Mesenchymal stem cell (in vitro differentiated cells and primary cell): ENCODE results near the gene CRYBG1.

Experiments used
- DNase-seq: peaks from one replicate; pipeline ENCODE4 v3.0.0-alpha.2; 2013
- H2AFZ ChIP-seq: one replicate; pipeline ENCODE4 v1.6.1; 2013; ENCODE audit warnings: low read depth, mild to moderate bottlenecking, control low read depth, inconsistent platforms, low read length, moderate library complexity
- H2AK5ac ChIP-seq: 2 replicates; pipeline ENCODE4 v1.6.1; 2013; ENCODE audit warnings: low read length, moderate library complexity, mild to moderate bottlenecking, inconsistent platforms; ENCODE audit not compliant: severe bottlenecking
- H2BK120ac ChIP-seq: one replicate; pipeline ENCODE4 v1.6.1; 2013; ENCODE audit warnings: low read depth, mild to moderate bottlenecking, inconsistent platforms, low read length, moderate library complexity
- H2BK12ac ChIP-seq, 2 experiments: one replicate each; pipeline ENCODE4 v1.6.1; 2013; ENCODE audit warnings: inconsistent platforms in 2 of 2, low read length in 2 of 2, mild to moderate bottlenecking in 2 of 2, moderate library complexity in 2 of 2, control low read depth in 1 of 2
- H2BK15ac ChIP-seq: one replicate; pipeline ENCODE4 v1.6.1; 2013; ENCODE audit warnings: mild to moderate bottlenecking, low read depth, inconsistent platforms; ENCODE audit not compliant: poor library complexity, severe bottlenecking
- H2BK5ac ChIP-seq: 2 replicates; pipeline ENCODE4 v1.6.1; 2013; ENCODE audit warnings: low read depth, mild to moderate bottlenecking, low read length, control low read depth, inconsistent platforms; ENCODE audit not compliant: poor library complexity, severe bottlenecking
- H3K14ac ChIP-seq, 2 experiments: one replicate each; pipeline ENCODE4 v1.6.1; 2013; ENCODE audit warnings: inconsistent platforms in 2 of 2, low read length in 2 of 2, control low read depth in 1 of 2, mild to moderate bottlenecking in 1 of 2, moderate library complexity in 1 of 2
- H3K18ac ChIP-seq, 2 experiments: one replicate each; pipeline ENCODE4 v1.6.1; 2013; ENCODE audit warnings: inconsistent platforms in 2 of 2, low read length in 2 of 2, control low read depth in 1 of 2, low read depth in 1 of 2, mild to moderate bottlenecking in 1 of 2
- H3K23ac ChIP-seq, 2 experiments: one replicate each; pipeline ENCODE4 v1.6.1; 2013; ENCODE audit warnings: inconsistent platforms in 2 of 2, low read length in 2 of 2, mild to moderate bottlenecking in 2 of 2, moderate library complexity in 2 of 2, control low read depth in 1 of 2
- H3K27ac ChIP-seq: 2 replicates; pipeline ENCODE4 v1.5.1; 2013; ENCODE audit warnings: mild to moderate bottlenecking, moderate library complexity, low read length, control low read depth, inconsistent platforms; ENCODE audit not compliant: poor library complexity, severe bottlenecking
- H3K27me3 ChIP-seq, 2 experiments: 2 replicates each; pipeline versions ENCODE4 v1.6.1 to v1.7.0; 2013; ENCODE audit warnings: low read length in 2 of 2, mild to moderate bottlenecking in 2 of 2, moderate library complexity in 2 of 2, control low read depth in 1 of 2, inconsistent platforms in 1 of 2; ENCODE audit not compliant: control insufficient read depth in 1 of 2, insufficient read depth in 1 of 2
- H3K36me3 ChIP-seq, 2 experiments: 2 replicates each; pipeline versions ENCODE4 v1.6.1 to v1.7.0; 2013; ENCODE audit warnings: low read length in 2 of 2, control low read depth in 1 of 2, inconsistent platforms in 1 of 2, low read depth in 1 of 2, mild to moderate bottlenecking in 1 of 2; ENCODE audit not compliant: insufficient read depth in 2 of 2, control insufficient read depth in 1 of 2
- H3K4ac ChIP-seq, 2 experiments: one replicate each; pipeline ENCODE4 v1.6.1; 2013; ENCODE audit warnings: inconsistent platforms in 2 of 2, low read length in 2 of 2, mild to moderate bottlenecking in 2 of 2, moderate library complexity in 2 of 2, control low read depth in 1 of 2, low read depth in 1 of 2
- H3K4me1 ChIP-seq: 2 replicates; pipeline ENCODE4 v1.6.1; 2013; ENCODE audit warnings: low read depth, low read length, control low read depth; ENCODE audit not compliant: control insufficient read depth, insufficient read depth
- H3K4me2 ChIP-seq: 2 replicates; pipeline ENCODE4 v1.6.1; 2013; ENCODE audit warnings: low read length, mild to moderate bottlenecking, inconsistent platforms; ENCODE audit not compliant: poor library complexity, severe bottlenecking
- H3K4me3 ChIP-seq, 2 experiments: 2 replicates each; pipeline versions ENCODE4 v1.5.1 to v1.7.0; 2013; ENCODE audit warnings: low read length in 2 of 2, mild to moderate bottlenecking in 2 of 2, control low read depth in 1 of 2, low read depth in 1 of 2; ENCODE audit not compliant: insufficient read depth in 1 of 2
- H3K79me1 ChIP-seq: replicated peaks from 2 replicates; pipeline ENCODE4 v1.6.1; 2013; ENCODE audit warnings: mild to moderate bottlenecking, control low read depth, low read length, inconsistent platforms; ENCODE audit not compliant: poor library complexity, severe bottlenecking
- H3K9ac ChIP-seq: 2 replicates; pipeline ENCODE4 v1.7.0; 2013; ENCODE audit warnings: mild to moderate bottlenecking, low read length, moderate library complexity
- H3K9me3 ChIP-seq: 2 replicates; pipeline ENCODE4 v1.7.0; 2013; ENCODE audit warnings: mild to moderate bottlenecking, low read length; ENCODE audit not compliant: control insufficient read depth
- H4K8ac ChIP-seq: one replicate; pipeline ENCODE4 v1.6.1; 2013; ENCODE audit warnings: inconsistent platforms, mild to moderate bottlenecking, low read length, moderate library complexity
- H4K91ac ChIP-seq: one replicate; pipeline ENCODE4 v1.6.1; 2013; ENCODE audit warnings: mild to moderate bottlenecking, low read length, inconsistent platforms
- WGBS: methylation state at CpG from one replicate; pipeline ENCODE4 v1.1.7; 2013; ENCODE audit warnings: mixed read lengths; 5-methylcytosine and 5-hydroxymethylcytosine counted together

The CRYBG1 gene

GRCh38 chr6:106488494-106489370 lies 128.2 kb downstream of the CRYBG1 start:
- 91% methylated on average over 3 of the region's 4 CpGs for WGBS
- Histone ChIP-seq H3K9ac (no peak overlapping the region), H3K4me1 (peaks cover 7% of the 10 kb centered on the region), H3K27ac (no peak overlapping the region), H2BK12ac (no peak overlapping the region), H2BK120ac (no peak overlapping the region), H3K27me3 (no peaks in the 10 kb centered on the region), H4K8ac (no peak overlapping the region), H2AK5ac (peak overlapping the region; percentile 14), H2BK15ac (no peak overlapping the region), H3K36me3 (no peaks in the 10 kb centered on the region), H3K23ac (no peak overlapping the region), H3K79me1 (no peaks in the 10 kb centered on the region), H3K4me2 (no peak overlapping the region), H2AFZ (no peak overlapping the region), H3K14ac (no peak overlapping the region), H4K91ac (no peak overlapping the region), H3K4me3 (no peak overlapping the region), H2BK5ac (no peak overlapping the region), H3K9me3 (no peaks in the 10 kb centered on the region), H3K18ac (no peak overlapping the region), H3K4ac (no peak overlapping the region)
- DNase-seq: peak; percentile 21

GRCh38 chr6:106490030-106490429 lies 129.5 kb downstream of the CRYBG1 start:
- WGBS: no CpG with 5 or more reads among the region's 1 CpG
- Histone ChIP-seq H3K4me1 (peaks cover 7% of the 10 kb centered on the region), H3K36me3 (no peaks in the 10 kb centered on the region), H3K9me3 (no peaks in the 10 kb centered on the region), H3K4me3 (no peak overlapping the region), H2BK120ac (no peak overlapping the region), H2BK5ac (no peak overlapping the region), H3K18ac (no peak overlapping the region), H3K79me1 (no peaks in the 10 kb centered on the region), H3K27me3 (no peaks in the 10 kb centered on the region), H2BK12ac (no peak overlapping the region), H3K4me2 (no peak overlapping the region), H3K23ac (no peak overlapping the region), H3K4ac (no peak overlapping the region), H4K91ac (no peak overlapping the region), H2AFZ (no peak overlapping the region), H3K27ac (no peak overlapping the region), H4K8ac (no peak overlapping the region), H3K9ac (no peak overlapping the region), H2AK5ac (no peak overlapping the region), H3K14ac (no peak overlapping the region), H2BK15ac (no peak overlapping the region)
- DNase-seq: no peak

GRCh38 chr6:106490436-106490835 lies 129.9 kb downstream of the CRYBG1 start:
- Histone ChIP-seq H4K91ac (no peak overlapping the region), H4K8ac (no peak overlapping the region), H3K23ac (no peak overlapping the region), H3K9ac (no peak overlapping the region), H3K79me1 (no peaks in the 10 kb centered on the region), H3K4me1 (peaks cover 7% of the 10 kb centered on the region), H3K36me3 (no peaks in the 10 kb centered on the region), H2BK15ac (no peak overlapping the region), H2BK12ac (no peak overlapping the region), H2BK120ac (no peak overlapping the region), H2BK5ac (no peak overlapping the region), H3K4me3 (no peak overlapping the region), H3K14ac (no peak overlapping the region), H3K4me2 (no peak overlapping the region), H3K27me3 (no peaks in the 10 kb centered on the region), H3K9me3 (no peaks in the 10 kb centered on the region), H3K4ac (no peak overlapping the region), H2AK5ac (no peak overlapping the region), H2AFZ (no peak overlapping the region), H3K18ac (no peak overlapping the region), H3K27ac (no peak overlapping the region)
- WGBS: 20% methylated on average over 1 of the region's 1 CpG
- no peak for DNase-seq

GRCh38 chr6:106490974-106491373 lies 130.5 kb downstream of the CRYBG1 start:
- no peak overlapping the region for H3K23ac ChIP-seq
- no peak overlapping the region for H3K18ac ChIP-seq
- H2BK12ac ChIP-seq: no peak overlapping the region
- H2AFZ ChIP-seq: no peak overlapping the region
- H3K9me3 ChIP-seq: no peaks in the 10 kb centered on the region
- WGBS: 94% methylated on average over 3 of the region's 3 CpGs
- no peak overlapping the region for H3K4me3 ChIP-seq
- no peak overlapping the region for H4K91ac ChIP-seq
- H4K8ac ChIP-seq: no peak overlapping the region
- no peak overlapping the region for H3K9ac ChIP-seq
- H3K27me3 ChIP-seq: no peaks in the 10 kb centered on the region
- H3K79me1 ChIP-seq: no peaks in the 10 kb centered on the region
- no peaks in the 10 kb centered on the region for H3K36me3 ChIP-seq
- H2AK5ac ChIP-seq: no peak overlapping the region
- DNase-seq: no peak
- no peak overlapping the region for H3K4ac ChIP-seq
- no peak overlapping the region for H2BK120ac ChIP-seq
- H3K27ac ChIP-seq: no peak overlapping the region
- H3K14ac ChIP-seq: no peak overlapping the region
- no peak overlapping the region for H2BK15ac ChIP-seq
- H3K4me2 ChIP-seq: no peak overlapping the region
- H3K4me1 ChIP-seq: peaks cover 7% of the 10 kb centered on the region
- H2BK5ac ChIP-seq: no peak overlapping the region
